ENCODE data around the gene TANGO6. TPM values are rescaled to one million over a fixed set of nuclear protein-coding genes. Genes with fewer than 3 reads are reported as not detected.

The TANGO6 gene
- total and polyA plus RNA-seq, 2 of the 8 experiments (the other 6 are each of a cell fraction or from before 2014, with no cell fraction given): 5.0 to 19.5 TPM

GRCh38 chr16:69116256-69116875 lies 273.0 kb downstream of the TANGO6 start (continued):
- TF ChIP-seq CTCF (IDR thresholded peaks at IDR 0.05; ENCODE audit: control extremely low read depth in 1 of 3, insufficient read depth in 1 of 3, low read depth in 1 of 3, low read length in 3 of 3) (no peak), USF2 (IDR thresholded peaks at IDR 0.05; ENCODE audit: low read length) (no peak), NRF1 (IDR thresholded peaks at IDR 0.05; ENCODE audit: low read depth, low read length) (no peak), TAF7 (optimal IDR thresholded peaks at IDR 0.05; ENCODE audit: borderline replicate concordance, low read depth, low read length) (no peak), CBX8 (IDR thresholded peaks at IDR 0.05; ENCODE audit: borderline replicate concordance, low read depth, low read length) (no peak), JUND (IDR thresholded peaks at IDR 0.05; ENCODE audit: low read length) (no peak), RAD21 (IDR thresholded peaks at IDR 0.05 in 1 of 2, conservative IDR thresholded peaks at IDR 0.05 in 1 of 2; ENCODE audit: low read depth in 2 of 2, low read length in 2 of 2) (no peak)
